UCSD-AML1 (cell line): ENCODE measurements around the gene CRIM1.

Source experiments
- DNase-seq: peaks from one replicate; lab custom pipeline; 2025; ENCODE audit not compliant: unreplicated experiment; lab: John Stamatoyannopoulos, UW

CRIM1 gene

DNA sequence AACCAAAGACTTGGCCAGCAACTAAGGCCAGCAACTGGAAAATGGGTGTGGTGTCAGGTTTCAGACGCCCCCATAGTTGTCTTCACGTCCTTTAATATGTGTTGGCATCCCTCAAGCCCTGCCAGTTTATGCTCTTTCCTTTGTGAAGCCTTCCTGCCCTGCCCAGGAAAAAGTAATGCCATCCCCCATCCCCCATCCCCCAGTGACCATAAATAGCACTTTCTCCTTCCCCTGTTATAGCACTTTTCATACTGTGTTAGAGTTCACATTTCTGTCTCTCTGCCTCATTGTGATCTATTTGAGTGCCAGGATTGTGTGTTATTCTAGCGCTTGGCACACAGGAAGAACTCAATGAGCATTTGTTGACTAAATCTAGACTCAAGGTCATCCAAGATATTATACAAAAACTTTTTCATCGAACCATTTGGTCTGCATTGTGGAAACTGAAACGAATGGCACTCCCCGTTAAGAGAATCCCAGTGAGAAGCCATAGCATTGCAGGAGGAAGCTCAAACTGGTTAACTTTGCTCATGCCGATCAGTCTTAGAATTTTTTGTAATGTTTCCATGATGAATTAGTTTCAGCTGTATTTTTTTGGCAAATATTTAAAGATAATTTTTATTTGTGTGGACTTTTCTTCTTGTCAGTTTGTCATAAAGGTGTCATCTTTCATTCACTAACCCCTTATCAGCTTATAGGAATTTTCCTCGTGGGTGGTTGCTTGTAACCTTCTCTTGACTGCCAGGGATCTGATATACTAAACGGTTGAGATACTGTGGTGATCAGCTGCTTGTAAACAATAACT, 15.7 kb downstream of the CRIM1 start:
- no peak for DNase-seq

DNA sequence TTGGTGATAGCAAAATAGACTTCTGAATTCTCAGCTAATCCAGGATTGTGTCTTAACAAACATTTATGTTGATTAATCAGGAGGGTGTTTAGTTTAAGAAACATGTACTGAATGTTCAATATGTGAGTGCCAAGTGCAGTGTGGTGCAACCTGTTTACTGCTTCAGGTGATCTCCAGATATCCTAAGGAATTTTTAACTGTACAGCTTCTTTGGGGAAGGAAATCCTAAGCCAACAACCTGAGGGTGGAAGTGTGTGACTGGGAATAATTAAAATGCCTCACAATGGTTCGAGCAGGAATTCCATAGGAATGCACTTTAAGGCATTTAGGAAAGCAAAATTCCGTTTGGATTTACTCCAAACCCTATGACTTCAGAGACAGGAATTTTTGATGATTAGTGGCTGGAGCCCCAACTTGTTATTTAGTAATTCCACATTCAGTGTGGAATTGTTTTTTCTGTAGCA, 16.4 kb downstream of the CRIM1 start:
- DNase-seq = no peak

DNA sequence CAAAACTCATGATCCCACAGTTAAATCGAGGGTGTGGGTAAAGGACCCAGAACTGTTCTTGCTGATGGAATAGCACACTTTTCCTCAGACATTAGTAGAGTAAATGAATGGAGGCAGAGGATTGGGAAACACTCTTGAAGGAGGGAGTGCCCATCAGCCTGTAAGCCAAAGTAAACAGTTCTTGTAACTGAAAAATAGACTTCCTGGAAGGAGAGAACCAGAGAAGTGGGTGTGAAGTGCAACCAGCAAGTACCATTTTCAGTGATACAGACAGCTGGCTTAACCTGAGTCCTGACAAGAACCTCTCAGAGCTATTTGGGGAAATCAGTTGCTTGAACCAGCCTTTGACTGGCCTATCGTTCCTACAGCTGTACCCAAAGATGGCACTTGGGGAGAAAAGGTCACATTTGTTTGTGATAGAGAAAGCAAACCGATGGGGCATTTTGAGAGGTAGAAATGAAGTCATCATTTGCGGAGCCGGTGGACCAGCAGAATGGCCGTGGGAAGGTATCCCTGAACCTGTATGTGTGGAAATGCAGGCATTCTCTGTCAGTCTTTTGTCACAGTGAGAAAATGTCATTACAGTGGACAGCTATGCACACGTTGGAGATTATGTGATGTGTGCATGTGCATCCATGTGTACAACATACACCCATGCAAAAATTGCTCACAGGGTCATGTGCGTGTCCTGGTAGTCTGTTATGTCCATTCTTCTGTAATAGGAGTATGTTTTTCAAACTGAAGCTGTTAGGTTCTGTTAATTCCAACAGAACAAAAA, 17.8 kb downstream of the CRIM1 start:
- no peak for DNase-seq

GRCh38 chr2:36374585-36374984, 19.0 kb downstream of the CRIM1 start:
- no peak for DNase-seq

DNA sequence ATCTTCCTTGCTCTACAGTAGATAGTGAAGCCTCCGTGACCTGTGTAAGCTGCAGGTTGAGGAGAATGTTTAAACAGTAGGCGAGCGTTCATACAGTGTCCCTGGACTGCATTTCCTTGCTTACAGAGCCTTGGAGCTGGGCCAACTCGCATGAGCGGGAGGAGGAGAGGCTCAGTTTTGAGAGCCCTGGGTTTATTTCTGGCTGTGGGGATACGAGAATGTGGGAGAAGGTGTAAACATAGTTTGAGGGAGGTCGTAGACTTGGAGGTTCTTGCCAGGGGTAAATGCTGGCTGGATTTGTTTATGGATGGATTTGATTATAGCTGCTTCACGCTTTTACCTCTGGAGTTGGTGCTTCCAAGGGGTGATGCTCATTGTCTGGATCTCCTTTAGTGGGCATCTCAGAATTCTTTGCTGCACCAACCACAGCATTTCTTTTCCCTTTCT, 20.8 kb downstream of the CRIM1 start:
- DNase-seq = no peak

GRCh38 chr2:36376992-36377738, 21.6 kb downstream of the CRIM1 start:
- peak; percentile 14 for DNase-seq

GRCh38 chr2:36379710-36380448, 24.3 kb downstream of the CRIM1 start:
- DNase-seq = no peak

- peak; percentile 71 for DNase-seq
These were observed 25.3 kb downstream of the CRIM1 start for GRCh38 chr2:36380624-36381481.

- DNase-seq = no peak
These were observed 26.4 kb downstream of the CRIM1 start for GRCh38 chr2:36381993-36382392.

GRCh38 chr2:36382472-36382871, 26.9 kb downstream of the CRIM1 start:
- DNase-seq = no peak

- DNase-seq = no peak
These were observed 28.1 kb downstream of the CRIM1 start for GRCh38 chr2:36383726-36384125.

DNA sequence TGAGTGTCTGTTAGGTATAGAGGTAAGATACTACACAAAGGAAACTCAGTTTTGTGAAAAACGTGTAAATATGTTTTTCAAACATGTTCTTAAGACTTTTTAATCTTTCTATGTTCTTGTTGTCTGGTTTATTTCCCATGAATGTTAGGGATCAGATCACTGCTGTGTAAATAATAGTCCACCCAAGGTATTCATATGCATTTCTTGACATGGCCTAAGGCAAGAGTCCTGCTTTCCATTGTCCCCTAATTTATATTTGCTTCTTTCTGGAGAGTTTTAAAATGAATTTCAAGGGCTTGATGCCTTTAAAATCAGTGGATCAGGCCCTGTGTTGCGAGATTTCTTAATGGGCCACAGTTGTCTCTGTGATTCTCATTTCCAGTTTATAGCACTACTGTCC, 28.9 kb downstream of the CRIM1 start:
- no peak for DNase-seq

DNA sequence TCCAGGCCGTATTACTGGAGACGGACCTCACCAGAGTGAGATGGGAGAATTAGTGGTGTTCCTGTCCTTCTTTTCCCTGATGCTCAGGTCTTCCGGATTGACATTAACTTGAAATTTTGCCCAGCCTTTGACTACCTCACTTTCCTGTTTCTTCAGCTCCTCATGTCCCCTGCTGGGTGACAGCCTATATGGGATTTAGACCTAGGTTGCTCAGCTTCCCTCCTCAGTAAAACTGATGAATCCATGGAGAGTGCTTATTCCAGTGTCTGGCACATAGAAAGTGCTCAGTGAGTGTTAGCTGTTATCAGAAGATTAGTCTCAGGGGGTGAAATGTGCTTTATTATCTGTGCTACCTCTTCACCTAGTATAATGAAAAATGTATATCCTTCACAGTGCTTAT, 30.0 kb downstream of the CRIM1 start:
- DNase-seq = no peak

DNA sequence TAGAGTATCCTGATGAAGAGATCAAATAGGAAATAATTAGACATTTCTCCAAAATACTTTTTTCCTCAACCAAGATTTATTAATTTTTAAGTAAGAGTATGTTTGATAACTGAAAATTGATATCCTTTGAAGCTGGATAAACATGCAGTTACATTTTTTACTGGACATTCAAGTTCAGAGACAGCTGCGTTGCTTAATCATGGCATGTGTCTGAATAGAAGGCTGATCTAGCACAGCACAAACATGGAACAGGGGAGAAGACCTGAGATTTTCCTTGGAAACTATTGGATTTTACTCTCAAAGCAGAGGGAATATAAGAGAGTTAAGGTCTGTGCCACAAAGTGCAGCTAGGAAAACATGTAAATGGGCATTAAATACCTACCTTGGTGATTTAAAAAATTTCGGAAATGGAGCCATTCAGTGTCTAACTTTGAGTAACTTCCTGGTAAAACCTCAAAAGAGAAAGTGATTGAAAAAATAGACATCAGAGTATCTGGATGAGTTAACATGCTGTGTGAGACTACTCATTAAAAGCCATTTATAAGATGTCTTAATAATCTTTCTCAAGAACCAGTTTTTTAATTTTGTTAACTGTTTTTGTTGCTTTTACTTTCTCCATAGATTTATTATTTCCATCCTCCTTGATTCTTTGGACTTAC, 31.8 kb downstream of the CRIM1 start:
- DNase-seq = no peak

DNA sequence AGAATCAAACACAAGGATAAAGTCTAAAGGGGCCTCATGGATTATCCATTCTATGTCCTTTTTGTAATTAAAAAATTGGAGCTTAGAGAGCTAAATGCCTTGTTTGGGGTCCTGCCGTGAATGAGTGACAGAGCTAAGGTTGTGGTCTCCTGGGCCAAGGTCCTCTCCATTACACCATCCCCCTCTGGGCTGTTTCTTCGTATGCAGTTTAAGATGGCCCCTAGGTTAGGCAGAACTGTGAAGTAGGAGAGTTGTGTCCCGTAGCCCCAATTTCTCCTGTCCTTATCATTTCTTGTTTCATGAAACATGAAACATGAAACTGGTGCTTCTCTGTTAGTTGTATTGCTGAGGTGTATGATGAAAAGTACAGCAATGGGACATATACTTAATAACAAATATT, 32.9 kb downstream of the CRIM1 start:
- no peak for DNase-seq

GRCh38 chr2:36389091-36389564, 33.5 kb downstream of the CRIM1 start:
- DNase-seq = no peak

GRCh38 chr2:36389577-36389976, 34.0 kb downstream of the CRIM1 start:
- no peak for DNase-seq

DNA sequence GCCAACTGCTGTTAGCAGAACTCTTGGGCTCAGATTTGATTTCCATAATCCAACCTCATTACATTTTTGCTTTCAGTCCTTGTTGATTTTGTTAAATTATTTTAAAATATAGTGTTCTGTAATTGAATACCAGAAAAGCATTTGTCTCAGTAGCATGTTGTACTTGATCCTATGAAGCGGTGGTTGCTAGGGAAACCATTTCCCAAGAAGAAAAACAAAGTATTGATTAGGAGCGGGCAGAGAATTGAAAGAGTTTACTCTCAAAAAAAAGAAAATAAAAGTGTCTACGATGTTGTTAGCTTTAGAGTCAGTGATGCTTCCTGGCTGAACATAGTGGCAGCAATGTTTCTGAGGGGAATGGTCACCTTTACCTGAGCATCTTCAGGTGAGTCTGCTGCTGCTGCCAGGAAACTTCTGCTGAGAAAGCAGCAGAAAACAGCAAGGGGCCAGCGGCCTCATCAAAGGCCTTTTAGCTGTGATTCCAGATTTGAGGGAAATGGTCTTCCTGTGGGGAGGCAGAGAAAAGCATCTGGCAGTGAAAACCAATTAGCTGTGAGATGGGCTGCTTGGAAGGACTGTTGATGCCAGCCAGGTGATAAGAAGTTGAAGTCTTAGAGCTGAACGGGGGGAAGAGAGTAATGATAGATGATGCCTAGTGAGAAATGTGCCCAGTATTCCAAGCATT, 37.1 kb downstream of the CRIM1 start:
- no peak for DNase-seq
